IPS-18a (cell line): Measurements from ENCODE around the gene PRICKLE1.
A peak's percentile ranks its signal among the peaks of the same experiment; 100 is the strongest.

ENCODE experiments used
- H3K27ac ChIP-seq: one replicate; pipeline ENCODE4 v1.5.1; 2013; ENCODE audit warnings: low read length
- H3K27me3 ChIP-seq: one replicate; pipeline ENCODE4 v1.6.1; 2013; ENCODE audit warnings: mild to moderate bottlenecking, low read length; ENCODE audit not compliant: control insufficient read depth, insufficient read depth
- H3K36me3 ChIP-seq: one replicate; pipeline ENCODE4 v1.6.1; 2013; ENCODE audit warnings: low read depth, low read length; ENCODE audit not compliant: control insufficient read depth
- H3K4me1 ChIP-seq: one replicate; pipeline ENCODE4 v1.6.1; 2013; ENCODE audit warnings: low read depth, low read length; ENCODE audit not compliant: control insufficient read depth
- H3K4me3 ChIP-seq: one replicate; pipeline ENCODE4 v1.5.1; 2013; ENCODE audit warnings: low read length
- H3K9ac ChIP-seq: one replicate; pipeline ENCODE4 v1.6.1; 2013; ENCODE audit warnings: mild to moderate bottlenecking, low read length, moderate library complexity
- H3K9me3 ChIP-seq: one replicate; pipeline ENCODE4 v1.6.1; 2013; ENCODE audit warnings: low read depth, low read length; ENCODE audit not compliant: control insufficient read depth

PRICKLE1 gene

DNA sequence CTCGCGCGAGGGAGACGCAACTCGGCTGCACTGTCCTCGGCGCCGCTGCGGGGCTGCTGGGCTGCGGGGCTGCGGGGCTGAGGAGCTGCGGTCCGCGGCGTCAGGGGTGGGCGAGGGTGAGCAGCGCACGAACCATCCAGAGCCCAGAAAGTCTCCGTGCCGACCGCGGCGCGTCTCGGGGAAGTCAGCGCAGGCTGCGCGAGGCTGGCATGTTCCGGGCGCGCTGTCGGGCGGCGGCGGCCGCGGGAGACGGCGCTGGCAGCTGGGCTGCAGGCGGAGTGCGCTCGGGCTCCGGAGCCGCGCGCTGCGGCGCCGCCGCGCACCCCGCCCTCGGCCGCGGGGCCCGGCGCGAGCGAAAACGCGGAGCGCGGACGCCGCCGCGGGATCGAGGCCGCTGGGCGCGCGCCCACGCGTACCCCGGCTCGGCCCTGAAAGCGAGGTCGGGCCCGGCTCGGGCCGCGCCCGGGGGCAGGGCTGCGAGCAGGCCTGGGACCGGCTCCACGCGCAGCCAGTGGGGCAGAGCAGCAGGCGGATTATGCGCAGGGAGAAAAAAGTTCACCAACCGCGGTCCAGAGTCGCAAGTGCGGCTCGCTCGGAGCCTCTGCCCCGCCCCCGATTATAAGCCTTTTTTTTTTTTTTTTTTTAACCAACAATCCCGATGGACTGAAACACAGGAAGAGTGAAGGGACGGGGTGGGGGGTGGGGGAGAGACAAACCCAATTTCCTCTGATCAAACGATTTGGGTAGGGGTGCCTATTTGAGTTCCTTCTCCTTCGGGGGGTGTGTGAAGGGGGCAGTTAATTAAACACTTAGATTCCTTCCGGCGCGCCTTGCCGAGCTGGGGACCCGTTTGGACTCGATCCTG lies at the start of gene PRICKLE1:
TSS of gene PRICKLE1 (minus strand) at position 282 of the 865 bp plus-strand sequence. CDS start 117,230 bp downstream, outside the sequence.
- Histone ChIP-seq H3K27me3 (peaks cover 56% of the 10 kb centered on the region), H3K4me1 (peaks cover 10% of the 10 kb centered on the region), H3K9me3 (no peaks in the 10 kb centered on the region), H3K4me3 (peak within 1 kb of the TSS; percentile 77), H3K27ac (no peak within 1 kb of the TSS), H3K9ac (peak within 1 kb of the TSS; percentile 42), H3K36me3 (no peaks in the 10 kb centered on the region)

DNA sequence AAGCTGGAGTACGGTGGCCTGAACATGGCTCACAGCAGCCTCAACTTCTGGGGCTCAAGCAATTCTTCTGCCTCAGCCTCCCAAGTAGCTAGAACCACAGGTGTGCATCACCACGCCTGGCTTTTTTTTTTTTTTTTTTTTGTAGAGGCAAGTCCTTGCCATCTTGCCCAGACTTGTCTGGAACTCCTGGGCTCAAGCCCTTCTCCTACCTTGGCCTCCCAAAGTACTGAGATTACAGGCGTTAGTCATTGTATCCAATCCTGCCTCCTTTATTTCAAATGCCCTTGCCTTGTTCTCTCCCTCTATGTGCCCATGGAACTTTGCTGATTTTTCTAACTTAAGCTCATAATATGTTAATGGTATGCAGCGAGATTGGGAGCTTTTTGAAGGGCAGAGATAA lies 49.2 kb upstream of the PRICKLE1 start:
- Histone ChIP-seq H3K9me3 (no peaks in the 10 kb centered on the region), H3K27me3 (no peaks in the 10 kb centered on the region), H3K4me1 (no peaks in the 10 kb centered on the region)

GRCh38 chr12:42638011-42638410 lies 48.5 kb upstream of the PRICKLE1 start:
- no peaks in the 10 kb centered on the region for H3K36me3 ChIP-seq
- H3K9ac ChIP-seq: no peak overlapping the region
- no peak overlapping the region for H3K27ac ChIP-seq
- no peaks in the 10 kb centered on the region for H3K27me3 ChIP-seq
- H3K9me3 ChIP-seq: no peaks in the 10 kb centered on the region
- no peaks in the 10 kb centered on the region for H3K4me1 ChIP-seq
- no peak overlapping the region for H3K4me3 ChIP-seq

More for the DNA sequence above, 49.2 kb upstream of the PRICKLE1 start:
- Histone ChIP-seq H3K9ac (no peak overlapping the region), H3K4me3 (no peak overlapping the region), H3K27ac (no peak overlapping the region), H3K36me3 (no peaks in the 10 kb centered on the region)

- Histone ChIP-seq H3K27me3 (no peaks in the 10 kb centered on the region), H3K4me1 (no peaks in the 10 kb centered on the region), H3K9me3 (no peaks in the 10 kb centered on the region), H3K36me3 (no peaks in the 10 kb centered on the region), H3K9ac (no peak overlapping the region), H3K4me3 (no peak overlapping the region), H3K27ac (no peak overlapping the region)
Measured at GRCh38 chr12:42636993-42637392, 47.4 kb upstream of the PRICKLE1 start.

DNA sequence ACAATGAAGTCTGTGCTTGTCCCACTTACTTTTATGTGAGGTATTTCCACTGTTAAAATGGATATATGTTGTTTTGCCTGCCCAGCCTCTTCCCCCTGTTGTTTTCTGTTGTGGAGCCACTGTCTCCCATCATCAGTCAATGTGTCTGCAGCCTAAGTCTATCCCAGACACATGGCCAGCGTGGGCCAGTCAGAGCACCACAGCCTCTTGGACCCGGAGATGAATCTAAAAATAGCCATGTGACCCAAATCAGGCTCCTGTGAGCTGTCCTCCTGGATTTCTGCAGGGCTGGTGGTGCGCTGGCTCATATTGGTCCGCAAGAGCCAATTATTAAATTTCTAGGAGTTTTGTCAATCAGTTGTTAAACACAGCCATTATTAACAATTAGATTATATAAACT lies 44.0 kb upstream of the PRICKLE1 start:
- H3K4me3 ChIP-seq: no peak overlapping the region
- no peaks in the 10 kb centered on the region for H3K27me3 ChIP-seq
- no peaks in the 10 kb centered on the region for H3K4me1 ChIP-seq
- no peaks in the 10 kb centered on the region for H3K9me3 ChIP-seq
- H3K9ac ChIP-seq: no peak overlapping the region
- no peak overlapping the region for H3K27ac ChIP-seq
- H3K36me3 ChIP-seq: no peaks in the 10 kb centered on the region

DNA sequence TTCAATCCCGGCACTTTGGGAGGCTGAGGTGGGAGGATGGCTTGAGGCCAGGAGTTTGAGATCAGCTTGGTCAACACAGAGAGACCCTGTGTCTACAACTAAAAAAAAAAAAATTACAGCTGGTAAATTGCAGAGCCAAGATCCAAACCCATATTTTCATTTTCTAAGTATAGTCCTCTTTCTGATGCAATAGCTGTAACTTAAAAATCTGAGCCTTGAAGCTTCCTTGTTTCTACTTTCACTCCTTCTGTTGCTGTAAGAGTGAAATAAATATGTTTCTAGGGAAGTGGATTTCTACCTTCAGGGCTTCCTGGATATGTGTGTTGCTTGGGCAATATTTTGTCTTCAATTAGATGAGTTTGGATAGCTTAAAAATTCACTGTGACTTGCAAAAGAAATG lies 42.0 kb upstream of the PRICKLE1 start:
- no peaks in the 10 kb centered on the region for H3K9me3 ChIP-seq
- no peak overlapping the region for H3K4me3 ChIP-seq
- no peaks in the 10 kb centered on the region for H3K27me3 ChIP-seq
- H3K36me3 ChIP-seq: no peaks in the 10 kb centered on the region
- no peak overlapping the region for H3K9ac ChIP-seq
- no peaks in the 10 kb centered on the region for H3K4me1 ChIP-seq
- no peak overlapping the region for H3K27ac ChIP-seq

DNA sequence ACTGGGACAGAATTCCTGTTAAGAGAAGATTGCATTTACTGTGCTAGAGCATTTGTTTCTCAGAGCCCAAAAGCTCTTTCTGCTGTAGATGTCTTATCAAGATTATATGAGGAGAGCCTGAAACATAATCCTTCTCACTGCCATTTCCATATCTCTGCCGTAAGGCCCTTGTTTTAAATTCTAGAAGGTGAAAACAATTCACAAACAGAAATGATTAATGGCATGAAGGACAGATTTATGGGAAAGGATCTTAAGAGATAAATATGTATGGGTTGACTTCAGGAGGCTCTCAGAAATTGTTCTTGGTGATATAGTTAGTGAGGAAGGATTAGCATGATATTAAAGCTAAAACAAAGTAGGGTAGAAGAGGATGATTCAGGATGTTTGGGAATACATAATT lies 40.8 kb upstream of the PRICKLE1 start:
- no peak overlapping the region for H3K9ac ChIP-seq

DNA sequence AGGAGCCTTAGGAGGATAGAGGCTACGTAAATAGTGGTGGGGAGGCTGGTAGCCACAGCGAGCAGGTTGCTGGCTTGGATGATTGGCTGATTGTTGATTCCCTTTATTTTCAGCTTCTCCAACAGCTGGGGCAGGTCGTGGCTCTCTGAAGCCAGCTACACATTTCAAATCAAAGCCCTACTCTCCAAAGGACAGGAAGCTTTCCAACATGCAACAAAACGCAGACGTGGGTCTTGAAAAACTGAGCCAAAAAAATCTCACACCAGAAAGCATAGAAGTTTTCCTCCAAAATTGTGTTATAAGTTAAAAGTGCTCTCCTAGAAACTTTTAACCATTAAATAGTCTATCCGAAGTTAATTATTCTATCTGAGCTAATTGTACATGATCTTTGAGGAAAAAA lies 37.6 kb upstream of the PRICKLE1 start:
- H3K27ac ChIP-seq: no peak overlapping the region
- H3K27me3 ChIP-seq: no peaks in the 10 kb centered on the region
- no peak overlapping the region for H3K9ac ChIP-seq
- no peak overlapping the region for H3K4me3 ChIP-seq
- no peaks in the 10 kb centered on the region for H3K36me3 ChIP-seq
- no peaks in the 10 kb centered on the region for H3K9me3 ChIP-seq
- peaks cover 4% of the 10 kb centered on the region for H3K4me1 ChIP-seq

More for the DNA sequence above, 40.8 kb upstream of the PRICKLE1 start:
- H3K27me3 ChIP-seq: no peaks in the 10 kb centered on the region
- no peak overlapping the region for H3K4me3 ChIP-seq
- H3K9me3 ChIP-seq: no peaks in the 10 kb centered on the region
- no peaks in the 10 kb centered on the region for H3K4me1 ChIP-seq
- H3K36me3 ChIP-seq: no peaks in the 10 kb centered on the region
- H3K27ac ChIP-seq: no peak overlapping the region

DNA sequence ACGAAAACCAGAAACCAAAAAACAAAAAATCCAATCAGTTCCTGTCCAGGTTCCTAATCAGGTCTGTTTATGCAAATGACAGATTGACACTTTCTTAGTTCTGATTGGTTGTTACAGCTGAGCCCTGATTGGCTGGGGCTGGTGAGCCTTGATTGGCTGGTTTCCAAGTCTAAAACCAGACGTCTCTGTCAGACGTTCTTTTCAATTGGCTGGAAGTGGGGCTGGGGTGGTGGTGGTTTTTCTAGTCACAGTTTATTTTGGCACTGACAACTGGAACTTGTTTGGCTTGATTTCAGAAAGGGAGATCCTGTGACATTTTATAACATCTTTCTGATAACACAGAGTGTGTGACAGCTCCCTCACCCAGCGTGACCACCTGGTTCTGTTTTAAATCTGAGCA lies 36.1 kb upstream of the PRICKLE1 start:
- H3K36me3 ChIP-seq: no peaks in the 10 kb centered on the region
- H3K27ac ChIP-seq: no peak overlapping the region
- no peak overlapping the region for H3K9ac ChIP-seq
- H3K27me3 ChIP-seq: no peaks in the 10 kb centered on the region
- H3K9me3 ChIP-seq: no peaks in the 10 kb centered on the region
- H3K4me1 ChIP-seq: peaks cover 7% of the 10 kb centered on the region
- H3K4me3 ChIP-seq: no peak overlapping the region

- no peak overlapping the region for H3K27ac ChIP-seq
- H3K9ac ChIP-seq: no peak overlapping the region
- peaks cover 7% of the 10 kb centered on the region for H3K4me1 ChIP-seq
- no peaks in the 10 kb centered on the region for H3K36me3 ChIP-seq
- H3K9me3 ChIP-seq: peaks cover 6% of the 10 kb centered on the region
- no peaks in the 10 kb centered on the region for H3K27me3 ChIP-seq
- H3K4me3 ChIP-seq: no peak overlapping the region
Measured at GRCh38 chr12:42617622-42618021, 28.1 kb upstream of the PRICKLE1 start.

- Histone ChIP-seq H3K9me3 (peaks cover 6% of the 10 kb centered on the region), H3K4me1 (no peaks in the 10 kb centered on the region), H3K9ac (no peak overlapping the region), H3K27ac (no peak overlapping the region), H3K27me3 (no peaks in the 10 kb centered on the region), H3K4me3 (no peak overlapping the region), H3K36me3 (no peaks in the 10 kb centered on the region)
Measured at GRCh38 chr12:42615006-42615405, 25.5 kb upstream of the PRICKLE1 start.

GRCh38 chr12:42612231-42612613 lies 22.7 kb upstream of the PRICKLE1 start:
- Histone ChIP-seq H3K4me1 (no peaks in the 10 kb centered on the region), H3K4me3 (no peak overlapping the region)

More at GRCh38 chr12:42612231-42612613, 22.7 kb upstream of the PRICKLE1 start:
- no peaks in the 10 kb centered on the region for H3K9me3 ChIP-seq
- no peak overlapping the region for H3K27ac ChIP-seq
- H3K36me3 ChIP-seq: no peaks in the 10 kb centered on the region
- H3K9ac ChIP-seq: no peak overlapping the region
- no peaks in the 10 kb centered on the region for H3K27me3 ChIP-seq
